M059J (cell line): ENCODE measurements around the gene KIAA0825. TPM values are rescaled to one million over a fixed set of nuclear protein-coding genes. Genes with fewer than 3 reads are reported as not detected.
A peak's percentile ranks its signal among the peaks of the same experiment; 100 is the strongest.
"Not testable (repeated sequence)": the region's sequence is repeated elsewhere in the genome, so short reads cannot be mapped to it uniquely, and the experiment has no call there.

Experiments used
- DNase-seq: peaks from one replicate; pipeline ENCODE4 v3.0.0-alpha.2; 2012; ENCODE audit warnings: low read depth
- total RNA-seq: library from RNA; depleted of rRNA; stranded (reverse); fragments of >200 nt; shearing (Covaris generic); gene quantifications from 2 replicates; pipeline ENCODE4 v1.2.3, GENCODE V29; 2014

Gene KIAA0825
- total RNA-seq, 1 experiment from 2014 or later: 0.32 TPM

DNA sequence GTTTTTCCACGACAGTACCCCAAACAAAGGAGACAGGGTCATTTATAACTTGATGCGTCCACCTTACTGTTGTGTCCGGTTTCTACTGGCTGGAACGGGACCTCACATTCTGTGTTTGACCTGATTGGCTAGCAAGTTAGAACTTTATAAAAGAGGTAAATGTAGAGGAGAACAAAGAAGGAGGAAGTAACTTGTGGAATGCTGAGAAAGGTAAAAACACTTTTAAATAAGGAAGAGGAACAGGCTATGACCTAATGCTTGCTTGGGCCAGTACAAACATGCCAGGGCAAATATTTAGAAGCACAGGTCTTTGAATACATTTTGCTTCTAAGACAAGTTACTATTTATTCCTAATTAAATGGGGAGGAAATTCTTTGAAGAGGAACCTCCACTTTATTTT lies 251.6 kb downstream of the KIAA0825 start:
- no peak for DNase-seq

DNA sequence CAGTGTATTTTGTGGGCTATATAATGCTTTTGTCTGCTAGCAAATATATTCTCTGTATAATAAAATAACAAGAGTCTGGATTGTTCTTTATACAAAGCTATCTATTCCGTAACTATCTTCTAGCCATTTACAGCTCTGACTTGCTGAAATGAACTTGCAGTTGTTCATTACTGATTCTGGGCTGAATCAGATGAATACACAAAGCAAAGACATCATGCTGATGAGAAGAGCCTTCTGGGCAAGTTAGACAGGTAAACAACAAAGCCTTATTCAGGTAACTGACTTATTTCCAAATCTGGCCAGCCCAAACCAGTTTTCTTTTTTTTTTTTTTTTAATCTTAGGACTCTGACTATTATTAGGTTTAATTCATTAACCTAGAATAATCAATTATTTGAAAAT lies 255.5 kb downstream of the KIAA0825 start:
- DNase-seq: no peak

DNA sequence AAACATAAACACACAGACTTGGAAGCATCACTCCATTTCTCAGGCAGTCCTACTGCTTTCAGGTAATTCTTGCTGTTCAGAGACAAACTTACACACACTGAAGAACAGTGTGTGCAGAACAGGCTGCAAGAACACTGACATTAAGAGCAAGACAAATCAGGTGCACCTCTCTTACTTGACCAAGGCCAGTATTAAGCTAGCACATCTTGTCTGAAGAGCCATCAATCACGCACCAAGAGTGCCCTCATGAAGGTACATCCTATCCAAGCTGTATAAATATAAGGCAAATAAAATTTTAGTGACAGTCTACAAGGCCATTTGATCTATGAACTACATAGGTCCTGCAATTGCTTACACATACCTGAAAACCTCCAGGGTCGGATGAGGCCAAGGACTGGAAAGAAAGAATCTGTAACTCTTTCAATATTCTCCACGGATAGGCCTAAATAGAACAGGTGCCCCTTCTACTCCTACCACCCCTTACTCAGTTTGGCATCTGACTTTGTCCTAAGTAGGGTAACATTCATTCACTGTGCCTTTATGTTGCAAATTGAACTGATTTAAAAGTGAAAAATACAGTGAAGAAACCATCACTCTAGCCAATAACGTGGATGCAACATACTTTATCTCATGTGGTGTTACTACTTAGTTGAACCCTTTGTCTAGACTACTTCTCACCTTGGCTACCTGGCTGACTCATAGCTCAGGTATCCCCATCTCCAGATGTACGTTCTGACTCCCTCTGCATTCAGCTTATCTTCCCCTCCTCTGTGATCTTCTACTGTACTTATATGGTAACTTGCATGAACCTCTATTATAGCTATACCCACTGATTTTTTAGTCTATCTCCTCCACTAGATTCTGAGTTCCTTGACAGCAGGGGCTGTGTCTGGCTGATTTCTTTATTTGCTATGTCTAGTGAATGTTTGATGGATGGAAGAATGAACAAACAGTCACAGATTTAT lies 256.3 kb downstream of the KIAA0825 start:
- no peak for DNase-seq

GRCh38 chr5:94361161-94361560 lies 257.2 kb downstream of the KIAA0825 start:
- no peak for DNase-seq

- DNase-seq: no peak
These were observed 257.8 kb downstream of the KIAA0825 start for GRCh38 chr5:94360382-94361130.

GRCh38 chr5:94359880-94360279 lies 258.5 kb downstream of the KIAA0825 start:
- no peak for DNase-seq

GRCh38 chr5:94355811-94356210 lies 262.6 kb downstream of the KIAA0825 start:
- DNase-seq: no peak

DNA sequence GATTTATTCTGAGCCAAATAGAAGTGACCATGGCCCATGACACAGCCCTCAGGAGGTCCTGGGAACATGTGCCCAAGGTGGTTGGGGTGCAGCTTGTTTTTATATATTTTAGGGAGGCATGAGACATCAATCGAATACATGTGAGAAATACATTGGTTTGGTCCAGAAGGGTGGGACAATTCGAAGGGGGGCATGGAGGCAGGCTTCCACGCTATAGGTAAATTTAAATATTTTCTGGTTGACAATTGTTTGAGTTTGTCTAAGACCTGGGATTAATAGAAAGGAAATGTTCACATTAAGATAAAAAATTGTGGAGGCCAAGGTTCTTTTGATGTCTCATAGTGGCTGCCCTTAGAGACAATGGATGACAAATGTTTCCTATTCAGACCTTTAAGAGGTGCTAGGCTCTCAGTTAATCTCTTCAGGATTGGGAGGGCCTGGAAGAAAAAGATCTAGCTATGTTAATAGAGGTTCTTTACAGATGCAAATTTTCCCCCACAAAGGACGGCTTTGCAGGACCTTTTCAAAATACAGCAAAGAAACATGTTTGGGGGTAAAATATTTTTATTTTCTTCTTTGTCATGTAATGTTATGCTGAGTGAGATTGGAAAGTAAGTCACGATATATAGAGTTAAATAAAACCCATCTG lies 263.4 kb downstream of the KIAA0825 start:
- not testable (repeated sequence) for DNase-seq

DNA sequence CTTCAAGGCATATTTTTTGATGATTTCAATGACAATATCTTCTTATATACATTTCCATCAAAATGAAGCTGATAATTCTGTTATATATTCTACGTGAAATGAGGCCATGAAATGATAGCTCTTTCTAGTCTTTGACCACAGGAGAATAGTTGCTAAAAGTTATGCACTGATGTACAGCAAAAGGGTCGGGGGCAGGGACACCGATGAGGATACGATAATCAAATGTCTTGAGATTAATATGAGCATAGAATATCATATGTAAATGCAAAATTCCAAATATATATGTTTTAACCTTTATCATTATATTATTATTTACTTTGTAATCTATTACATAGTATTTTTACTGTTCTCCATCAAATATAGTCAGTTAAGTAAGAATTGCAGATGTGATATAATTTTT lies 264.8 kb downstream of the KIAA0825 start:
- DNase-seq: no peak

DNA sequence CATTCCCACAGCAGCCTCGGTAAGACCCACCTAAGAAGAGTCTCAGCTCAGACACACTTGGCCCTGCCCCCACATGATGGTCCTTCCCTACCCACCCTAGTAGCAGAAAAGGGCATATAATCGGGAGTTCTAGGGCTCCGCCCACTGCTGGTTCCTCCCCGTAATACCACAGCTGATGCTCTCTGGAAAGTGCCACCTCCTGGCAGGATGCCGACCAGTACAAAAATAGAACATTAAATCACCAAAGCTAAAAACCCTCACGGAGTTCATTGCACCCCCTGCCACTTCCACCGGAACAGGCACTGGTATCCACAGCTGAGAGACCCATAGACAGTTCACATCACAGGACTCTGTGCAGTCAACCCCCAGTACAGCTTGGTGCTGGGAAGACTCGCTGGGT lies 271.3 kb downstream of the KIAA0825 start:
- no peak for DNase-seq

DNA sequence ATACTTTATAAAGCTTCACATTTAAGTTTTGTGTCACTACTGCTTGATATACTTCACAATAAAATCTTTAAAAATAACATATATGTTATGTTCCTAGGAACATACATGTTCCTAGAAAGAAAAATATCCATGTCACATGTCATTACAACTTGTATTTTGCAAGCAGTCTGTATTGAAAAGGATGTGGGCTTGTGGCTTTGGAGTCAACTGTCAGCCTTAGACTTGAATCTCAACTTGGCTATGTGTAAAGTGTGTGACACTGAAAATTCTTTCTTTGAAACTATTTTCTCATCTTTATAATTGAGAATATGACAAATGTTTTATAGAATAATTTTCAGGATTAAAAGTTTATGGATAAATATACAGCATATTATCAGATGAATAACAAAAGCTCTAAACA lies 273.1 kb downstream of the KIAA0825 start:
- DNase-seq: no peak

- DNase-seq: no peak
These were observed 280.8 kb downstream of the KIAA0825 start for GRCh38 chr5:94337617-94338016.

GRCh38 chr5:94335936-94336335 lies 282.5 kb downstream of the KIAA0825 start:
- DNase-seq: no peak

- DNase-seq: no peak
These were observed 289.3 kb downstream of the KIAA0825 start for GRCh38 chr5:94329115-94329514.

- peak; percentile 27 for DNase-seq
These were observed 291.8 kb downstream of the KIAA0825 start for GRCh38 chr5:94326586-94326985.

DNA sequence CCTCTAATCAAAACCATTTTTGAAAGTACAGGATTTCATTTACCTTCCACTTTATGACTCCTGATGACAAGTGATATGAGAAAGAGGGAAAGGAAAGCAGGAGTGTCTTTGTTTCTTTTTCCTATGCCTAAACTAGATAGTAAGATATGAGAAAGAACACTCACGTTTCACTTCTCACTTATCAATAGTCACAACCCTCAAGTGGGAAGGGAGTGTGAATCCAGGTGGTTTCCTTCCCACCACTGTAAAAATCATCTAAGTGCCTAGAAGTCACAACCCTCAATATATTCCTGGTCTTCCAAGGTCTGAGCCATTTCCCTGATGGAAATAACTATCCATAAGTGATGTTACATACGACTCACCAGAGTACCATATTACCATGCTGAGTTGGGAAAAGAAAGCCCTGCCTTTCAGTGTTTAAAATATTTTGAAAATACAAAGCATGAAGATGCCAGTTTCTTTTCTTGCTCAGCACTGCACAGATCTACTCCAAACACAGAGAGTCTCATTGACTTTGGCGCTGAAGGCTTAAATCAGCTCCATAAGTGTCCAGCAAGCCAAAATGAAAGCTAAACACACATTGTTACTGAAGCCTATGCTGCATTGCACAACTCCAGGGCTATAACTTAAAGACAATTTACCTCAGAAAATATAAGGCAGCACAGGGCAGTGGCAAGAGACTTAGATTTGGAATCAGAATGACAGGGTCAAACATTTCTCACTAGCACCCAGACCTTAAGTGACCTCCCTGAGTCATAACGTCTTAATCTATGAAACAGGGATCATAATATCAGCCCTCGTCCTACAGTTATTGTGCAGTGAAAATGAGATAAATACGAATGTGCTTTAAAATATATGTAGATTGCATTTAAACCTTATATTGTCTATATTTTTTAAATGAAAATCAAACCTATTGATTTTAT lies 301.2 kb downstream of the KIAA0825 start:
- DNase-seq: peak; percentile 3

- no peak for DNase-seq
These were observed 303.8 kb downstream of the KIAA0825 start for GRCh38 chr5:94314460-94315131.

GRCh38 chr5:94313696-94314095 lies 304.7 kb downstream of the KIAA0825 start:
- no peak for DNase-seq

DNA sequence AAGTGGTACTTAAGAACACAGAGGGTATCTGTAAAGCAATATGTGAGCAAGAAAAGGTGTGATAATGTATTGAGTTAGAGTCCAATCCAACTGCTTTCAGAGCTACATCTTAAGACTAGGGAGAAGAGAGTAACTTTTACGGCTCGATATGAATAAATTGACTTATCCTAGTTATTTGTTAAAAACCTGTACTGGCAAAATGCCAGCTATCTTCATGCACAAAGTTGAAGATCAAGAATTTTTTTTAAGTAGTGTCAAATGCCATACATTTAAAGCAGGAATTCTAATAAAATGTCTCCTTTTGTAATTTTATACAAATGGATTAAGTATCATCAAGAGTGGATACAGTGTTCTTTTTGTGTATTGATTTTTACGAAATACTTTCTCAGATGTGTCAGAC lies 305.2 kb downstream of the KIAA0825 start:
- DNase-seq: no peak

- DNase-seq: no peak
These were observed 306.1 kb downstream of the KIAA0825 start for GRCh38 chr5:94312298-94312697.

DNA sequence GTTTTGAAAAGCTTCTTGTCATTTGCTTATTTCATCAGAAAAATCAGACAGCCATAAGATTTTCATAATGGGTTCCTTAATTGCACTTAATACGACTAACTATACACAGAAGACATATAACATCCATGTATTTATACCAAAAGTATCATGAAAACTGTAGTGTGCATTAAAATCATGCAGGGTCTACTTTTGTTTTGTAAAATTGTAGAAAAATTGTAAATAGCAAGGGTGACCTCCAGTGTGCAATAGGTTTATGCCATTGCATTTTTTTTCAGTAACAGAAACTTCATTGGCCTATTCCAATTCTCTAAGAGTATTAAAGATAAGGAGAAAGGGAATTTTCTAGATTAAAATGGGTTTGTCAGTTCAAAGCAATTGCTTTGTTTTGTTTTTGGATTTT lies 307.6 kb downstream of the KIAA0825 start:
- DNase-seq: no peak
